ENCODE data around the gene RCAN2.

RCAN2 gene

GRCh38 chr6:46368169-46368536 is 123.1 kb downstream of the RCAN2 start:
- no peak overlapping the region for H3K4me3 ChIP-seq (ENCODE audit: severe bottlenecking)
- H3K9me3 ChIP-seq (ENCODE audit: severe bottlenecking), result no peaks in the 10 kb centered on the region
- TF ChIP-seq CTCF (IDR thresholded peaks at IDR 0.05; ENCODE audit: poor library complexity, severe bottlenecking), result no peak
- H3K36me3 ChIP-seq (ENCODE audit: low read depth), result no peaks in the 10 kb centered on the region
- ATAC-seq (ENCODE audit: low read depth), result no peak
- no peak overlapping the region for H3K27ac ChIP-seq (ENCODE audit: poor library complexity, severe bottlenecking)
- DNase-seq (ENCODE audit: low spot score), result no peak
- no peaks in the 10 kb centered on the region for H3K27me3 ChIP-seq (ENCODE audit: insufficient read depth, poor library complexity, severe bottlenecking)
- H3K4me1 ChIP-seq (ENCODE audit: insufficient read depth, poor library complexity, severe bottlenecking), result no peaks in the 10 kb centered on the region

- no peak for TF ChIP-seq CTCF (IDR thresholded peaks at IDR 0.05; ENCODE audit: poor library complexity, severe bottlenecking)
- Histone ChIP-seq H3K4me3 (ENCODE audit: severe bottlenecking) (no peak overlapping the region), H3K4me1 (ENCODE audit: insufficient read depth, poor library complexity, severe bottlenecking) (no peaks in the 10 kb centered on the region), H3K36me3 (ENCODE audit: low read depth) (no peaks in the 10 kb centered on the region), H3K9me3 (ENCODE audit: severe bottlenecking) (no peaks in the 10 kb centered on the region), H3K27ac (ENCODE audit: poor library complexity, severe bottlenecking) (no peak overlapping the region), H3K27me3 (ENCODE audit: insufficient read depth, poor library complexity, severe bottlenecking) (no peaks in the 10 kb centered on the region)
- ATAC-seq (ENCODE audit: low read depth) (no peak), DNase-seq (ENCODE audit: low spot score) (no peak)
These were observed 123.7 kb downstream of the RCAN2 start for GRCh38 chr6:46367354-46368168.

- no peak overlapping the region for H3K4me3 ChIP-seq (ENCODE audit: severe bottlenecking)
- no peak for DNase-seq (ENCODE audit: low spot score)
- no peak overlapping the region for H3K27ac ChIP-seq (ENCODE audit: poor library complexity, severe bottlenecking)
- no peaks in the 10 kb centered on the region for H3K4me1 ChIP-seq (ENCODE audit: insufficient read depth, poor library complexity, severe bottlenecking)
- no peak for ATAC-seq (ENCODE audit: low read depth)
- H3K36me3 ChIP-seq (ENCODE audit: low read depth), result no peaks in the 10 kb centered on the region
- H3K9me3 ChIP-seq (ENCODE audit: severe bottlenecking), result no peaks in the 10 kb centered on the region
- H3K27me3 ChIP-seq (ENCODE audit: insufficient read depth, poor library complexity, severe bottlenecking), result no peaks in the 10 kb centered on the region
- no peak for TF ChIP-seq CTCF (IDR thresholded peaks at IDR 0.05; ENCODE audit: poor library complexity, severe bottlenecking)
These were observed 124.9 kb downstream of the RCAN2 start for GRCh38 chr6:46366190-46366900.

GRCh38 chr6:46357591-46357990 is 133.7 kb downstream of the RCAN2 start:
- Histone ChIP-seq H3K4me3 (ENCODE audit: severe bottlenecking) (no peak overlapping the region), H3K27ac (ENCODE audit: poor library complexity, severe bottlenecking) (no peak overlapping the region), H3K27me3 (ENCODE audit: insufficient read depth, poor library complexity, severe bottlenecking) (no peaks in the 10 kb centered on the region), H3K9me3 (ENCODE audit: severe bottlenecking) (no peaks in the 10 kb centered on the region), H3K4me1 (ENCODE audit: insufficient read depth, poor library complexity, severe bottlenecking) (no peaks in the 10 kb centered on the region), H3K36me3 (ENCODE audit: low read depth) (no peaks in the 10 kb centered on the region)
- DNase-seq (ENCODE audit: low spot score), result no peak
- TF ChIP-seq CTCF (IDR thresholded peaks at IDR 0.05; ENCODE audit: poor library complexity, severe bottlenecking), result no peak
- no peak for ATAC-seq (ENCODE audit: low read depth)

- no peaks in the 10 kb centered on the region for H3K9me3 ChIP-seq (ENCODE audit: severe bottlenecking)
- H3K27me3 ChIP-seq (ENCODE audit: insufficient read depth, poor library complexity, severe bottlenecking), result no peaks in the 10 kb centered on the region
- H3K36me3 ChIP-seq (ENCODE audit: low read depth), result no peaks in the 10 kb centered on the region
- H3K4me1 ChIP-seq (ENCODE audit: insufficient read depth, poor library complexity, severe bottlenecking), result no peaks in the 10 kb centered on the region
- TF ChIP-seq CTCF (IDR thresholded peaks at IDR 0.05; ENCODE audit: poor library complexity, severe bottlenecking), result no peak
- no peak overlapping the region for H3K27ac ChIP-seq (ENCODE audit: poor library complexity, severe bottlenecking)
- DNase-seq (ENCODE audit: low spot score), result no peak
- ATAC-seq (ENCODE audit: low read depth), result no peak
- no peak overlapping the region for H3K4me3 ChIP-seq (ENCODE audit: severe bottlenecking)
These were observed 134.7 kb downstream of the RCAN2 start for GRCh38 chr6:46356543-46356942.

All from RWPE2 (cell line).